SIG-M5 treated with dmso at 0.1 percent for 504 hours (cell line): Measurements from ENCODE around the gene IKBKE.

ENCODE experiments used
- DNase-seq: peaks from one replicate; lab custom pipeline; 2025; ENCODE audit not compliant: unreplicated experiment; lab: John Stamatoyannopoulos, UW

Gene IKBKE

GRCh38 chr1:206453111-206453510 lies 17.2 kb upstream of the IKBKE start:
- DNase-seq, result no peak

GRCh38 chr1:206455289-206455665 lies 15.0 kb upstream of the IKBKE start:
- no peak for DNase-seq

DNA sequence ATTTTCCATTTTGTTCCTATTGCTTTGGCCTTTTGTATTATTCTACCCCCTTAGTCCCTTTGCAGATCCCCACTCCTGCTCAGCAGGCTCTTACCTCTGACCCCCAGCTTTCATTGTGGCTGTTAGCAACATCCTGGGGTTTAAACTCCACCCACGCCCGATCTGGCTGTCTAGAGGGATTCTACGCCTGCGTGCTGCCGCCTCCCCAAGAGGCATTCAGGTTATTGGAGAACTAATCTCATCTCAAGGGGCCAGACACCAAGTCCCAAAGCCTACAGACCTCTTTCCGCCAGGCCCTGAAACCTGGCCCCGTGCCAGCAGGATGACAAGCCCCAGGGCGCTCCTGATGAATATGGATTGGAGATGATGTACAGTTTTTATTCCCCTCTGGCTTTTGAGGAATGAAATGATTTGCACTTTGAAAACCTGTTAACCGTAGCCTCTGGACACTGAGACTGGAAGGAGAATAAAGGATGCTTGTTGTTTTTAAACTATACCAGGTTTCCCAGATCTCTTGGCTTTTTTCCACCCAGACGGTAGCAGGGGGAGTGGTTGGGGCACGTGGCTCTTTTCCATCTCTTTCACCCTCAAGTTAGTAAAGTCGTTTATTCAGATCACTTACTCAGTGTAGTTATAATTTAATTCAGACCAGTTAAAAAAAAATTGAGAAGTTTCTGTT lies 14.5 kb upstream of the IKBKE start:
- DNase-seq, result no peak

GRCh38 chr1:206456577-206457370 lies 13.5 kb upstream of the IKBKE start:
- no peak for DNase-seq

DNA sequence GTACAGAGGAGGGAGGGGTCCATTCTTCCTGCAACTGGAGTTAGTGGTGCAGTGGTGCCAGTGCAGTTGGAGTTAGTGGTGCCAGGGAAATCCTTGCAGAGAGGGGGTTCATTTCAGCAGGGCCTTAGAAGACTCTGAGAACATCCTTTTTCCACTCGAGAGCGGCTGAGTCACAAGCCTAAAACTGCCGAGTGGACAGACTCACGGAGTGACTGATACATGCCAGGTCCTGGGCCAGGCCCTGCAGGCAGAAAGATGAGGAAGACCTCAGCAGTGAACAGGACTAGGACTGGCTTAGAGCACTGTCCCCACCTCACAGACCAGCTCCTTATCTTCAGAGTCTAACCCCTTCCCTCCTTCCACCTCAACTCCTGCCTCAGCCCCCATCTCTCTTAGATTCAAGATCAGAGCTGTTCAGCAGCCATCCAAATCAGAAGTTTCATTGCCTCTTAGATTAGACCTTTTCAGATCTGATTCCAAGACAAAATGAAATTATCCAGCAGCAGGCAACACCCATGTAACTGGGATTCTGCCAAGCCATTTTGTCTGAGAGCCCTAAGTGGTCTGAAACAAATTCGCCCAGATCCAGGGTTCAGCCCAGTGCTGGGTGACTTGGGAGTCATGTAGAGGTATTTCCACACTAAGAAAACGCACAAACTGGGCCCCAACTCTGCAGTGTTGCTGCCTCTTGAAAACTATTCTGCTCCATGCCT lies 12.7 kb upstream of the IKBKE start:
- DNase-seq, result no peak

DNA sequence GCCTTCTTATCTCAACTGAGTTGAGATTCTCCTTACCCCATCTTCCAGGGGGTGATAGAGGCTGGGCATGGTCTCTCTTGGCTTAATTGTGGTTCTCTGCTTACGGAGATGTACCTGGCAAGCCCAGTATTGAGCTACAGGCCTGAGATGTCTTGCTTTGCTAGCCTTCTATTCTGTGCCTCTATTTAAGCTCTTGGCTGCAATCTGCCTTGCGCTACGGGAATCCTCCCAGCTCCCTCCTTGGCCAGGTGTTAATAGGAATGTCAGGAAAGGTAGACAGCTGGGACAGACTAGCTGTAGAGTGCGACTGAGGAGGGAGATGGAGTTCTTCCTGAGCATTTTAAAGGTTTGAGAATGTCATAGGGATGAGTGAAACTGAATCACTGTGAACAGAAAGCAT lies 10.6 kb upstream of the IKBKE start:
- DNase-seq, result no peak

GRCh38 chr1:206460836-206461426 lies 9.3 kb upstream of the IKBKE start:
- no peak for DNase-seq

GRCh38 chr1:206461602-206462455 lies 8.4 kb upstream of the IKBKE start:
- DNase-seq, result peak; percentile 80

DNA sequence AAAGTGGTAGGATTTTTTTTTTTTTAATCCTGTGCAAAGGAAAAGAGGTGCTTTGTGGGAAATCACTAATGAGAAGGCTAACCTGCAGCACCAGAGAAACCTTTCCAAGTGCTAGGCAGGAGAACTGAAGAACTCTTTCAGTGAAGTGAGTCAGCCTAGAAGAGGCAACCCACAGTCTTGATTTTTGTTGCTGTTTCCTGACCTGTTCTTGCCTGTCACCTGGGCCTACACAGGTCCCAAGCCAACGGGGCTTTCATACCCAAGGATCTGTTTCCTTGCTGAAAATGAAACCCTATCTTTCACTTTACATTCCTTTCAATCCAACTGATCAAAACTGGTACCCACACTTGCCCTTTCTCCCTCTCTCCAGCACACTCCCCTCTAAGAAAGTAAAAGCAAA lies 7.1 kb upstream of the IKBKE start:
- DNase-seq, result no peak

GRCh38 chr1:206463911-206464310 lies 6.4 kb upstream of the IKBKE start:
- DNase-seq, result no peak

DNA sequence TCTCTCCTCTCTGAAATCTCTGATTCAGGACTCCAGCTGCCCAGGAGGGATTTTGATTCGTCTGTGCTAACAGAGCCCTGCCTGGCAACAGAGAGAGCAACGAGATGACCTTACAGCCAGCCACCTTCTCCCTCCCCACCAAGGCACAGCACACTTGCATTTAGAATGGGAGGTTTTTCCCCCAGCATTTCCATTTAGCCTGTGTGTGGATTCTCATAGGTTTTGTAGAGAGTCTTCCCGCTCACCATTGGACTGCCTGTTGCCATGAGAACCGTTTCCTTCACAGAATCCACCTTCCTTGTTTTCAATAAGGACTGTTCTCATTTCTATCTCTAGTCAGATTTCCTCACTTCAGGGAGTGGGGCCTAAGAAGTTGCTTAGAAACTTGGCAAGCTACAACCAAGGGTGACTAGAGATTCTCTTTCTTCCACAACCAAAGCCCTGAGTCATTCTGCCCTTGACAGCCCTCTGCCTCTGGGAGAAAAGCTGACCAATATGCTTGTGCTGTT lies 5.8 kb upstream of the IKBKE start:
- peak; percentile 53 for DNase-seq

- no peak for DNase-seq
Measured at GRCh38 chr1:206465951-206466350, 4.3 kb upstream of the IKBKE start.

- no peak for DNase-seq
Measured at GRCh38 chr1:206466840-206467649, 3.2 kb upstream of the IKBKE start.

DNA sequence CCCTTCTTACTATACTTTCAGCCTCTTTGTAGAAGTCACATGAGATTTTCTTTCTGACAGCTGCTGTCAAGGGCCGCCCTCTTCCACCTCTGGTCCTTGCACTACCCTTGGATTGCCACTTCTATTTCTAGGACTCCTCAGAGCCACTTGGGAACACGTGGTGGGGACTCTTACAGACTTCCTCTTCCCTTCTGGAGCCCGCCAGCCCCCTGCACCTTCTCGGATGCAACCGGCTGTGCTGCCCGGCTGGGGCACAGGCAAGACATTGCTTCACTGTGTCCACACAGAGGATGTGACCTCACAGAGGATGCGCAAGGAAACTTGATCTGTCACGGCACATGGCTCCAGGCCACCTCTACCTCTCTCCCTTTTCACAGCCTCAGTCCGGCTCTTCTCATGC lies 2.4 kb upstream of the IKBKE start:
- DNase-seq, result peak; percentile 99

- DNase-seq, result peak; percentile 51
Measured at GRCh38 chr1:206468571-206468970, 1.7 kb upstream of the IKBKE start.

DNA sequence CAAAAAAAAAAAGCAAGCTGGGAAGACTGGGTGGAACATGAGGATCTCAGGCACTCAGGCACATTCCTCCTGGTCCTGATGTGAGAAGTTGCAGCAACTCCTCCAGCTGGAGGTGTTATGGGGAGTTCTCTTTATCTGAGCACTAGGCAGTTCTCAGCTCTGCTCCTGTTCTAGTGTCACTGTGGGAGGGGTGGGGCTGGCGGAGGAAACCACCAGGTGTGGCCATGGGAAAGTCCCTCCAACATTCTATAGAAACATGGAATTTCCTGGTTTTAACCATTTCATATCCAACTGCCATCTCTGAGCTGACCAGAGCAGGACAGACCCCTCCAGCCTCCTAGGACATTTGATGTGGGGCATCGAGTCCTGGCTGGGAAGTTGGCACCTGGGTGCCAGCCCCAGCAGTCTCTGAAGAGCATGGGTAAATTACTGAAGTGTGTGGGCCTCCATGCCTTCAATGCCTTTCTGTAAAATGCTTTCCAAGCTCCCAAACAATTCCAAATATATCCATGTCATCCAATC lies 804 bp upstream of the IKBKE start:
- no peak for DNase-seq

DNA sequence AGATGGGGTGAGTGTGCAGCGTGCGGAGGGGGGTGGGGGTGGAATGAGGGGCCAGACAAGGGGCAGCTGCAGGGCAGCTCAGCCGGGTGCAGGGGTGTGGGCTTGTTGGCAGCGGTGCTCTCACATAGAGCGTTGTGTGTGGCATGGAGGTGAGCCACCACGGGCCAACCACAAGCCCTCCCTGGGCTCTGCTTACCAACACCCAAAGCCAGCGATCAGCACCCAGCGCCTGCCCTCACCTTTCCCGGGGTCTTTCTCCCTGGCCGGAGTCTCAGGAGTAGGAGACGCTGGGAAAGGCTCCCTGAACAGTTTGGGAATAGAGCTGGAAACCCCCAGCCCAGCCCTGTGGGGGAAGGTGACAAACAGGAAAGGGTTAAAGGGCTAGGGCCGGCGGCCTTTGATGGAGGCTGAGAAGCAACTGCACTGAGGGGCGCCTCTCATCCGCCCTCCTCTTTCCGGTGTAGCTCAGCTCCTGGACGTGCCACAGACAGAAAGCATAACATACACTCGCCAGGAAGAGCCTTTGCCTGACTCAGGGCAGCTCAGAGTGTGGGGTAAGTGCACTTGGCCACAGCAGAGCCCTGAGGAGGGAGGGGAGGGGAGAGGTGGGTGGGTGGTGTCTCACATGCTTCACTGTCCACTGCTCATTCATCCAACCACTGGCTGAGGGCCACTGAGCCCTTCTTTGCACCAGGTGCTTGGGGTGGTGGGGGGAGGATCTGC lies 577 bp downstream of the IKBKE start:
- peak; percentile 68 for DNase-seq

DNA sequence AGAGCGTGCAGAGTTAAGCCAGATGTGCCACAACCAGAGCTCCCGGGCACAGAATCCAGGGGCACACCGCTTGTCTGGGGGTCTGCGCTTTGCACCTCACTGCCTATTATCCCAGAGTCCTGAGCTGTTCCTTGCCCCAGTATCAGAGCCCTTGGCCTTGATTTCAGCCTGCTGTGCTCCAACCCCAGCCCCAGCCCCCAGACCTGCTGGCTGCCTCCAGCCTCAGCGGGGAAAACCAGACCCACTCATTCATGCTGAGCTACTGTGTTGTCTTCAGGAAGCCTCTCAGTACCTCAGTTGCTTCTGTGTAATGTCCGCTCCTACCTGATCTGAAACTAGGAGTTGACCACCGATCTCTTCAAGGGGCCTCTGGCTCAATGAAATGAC lies 1.1 kb downstream of the IKBKE start:
- DNase-seq, result no peak

- no peak for DNase-seq
Measured at GRCh38 chr1:206472024-206472423, 1.7 kb downstream of the IKBKE start.
